HepG2 (cell line): ENCODE results near the gene SPART. TPM values are rescaled to one million over a fixed set of nuclear protein-coding genes. Genes with fewer than 3 reads are reported as not detected.
A peak's percentile ranks its signal among the peaks of the same experiment; 100 is the strongest.

Experiments
- ATAC-seq: fragments of 200-7000 bp; cut with Tn5 transposase; 3 replicates; pipeline ENCODE4 v1.9.1; 2020; ENCODE audit warnings: mild to moderate bottlenecking, moderate library complexity
- BruUV-seq: library from RNA; stranded (reverse); fragments of 400-500 nt; replicated peaks from 2 replicates; lab custom pipeline; 2021; lab: Mats Ljungman, UMichigan
- CTCF ChIA-PET: fragments of 300-600 bp; formaldehyde crosslinking; extraction: SDS; loops from one replicate; lab custom pipeline; 2021; ENCODE audit warnings: low total read pairs, inconsistent platforms, low intra/inter-chr PET ratio; lab: Yijun Ruan, JAX
- POLR2A ChIA-PET: fragments of 350-600 bp; sonication (Branson Sonifier 250); formaldehyde crosslinking; loops from one replicate; lab custom pipeline; 2020; ENCODE audit warnings: antibody characterized with exemption, inconsistent platforms; lab: Yijun Ruan, JAX
- DNase-seq: peaks from one replicate; pipeline ENCODE4 v3.0.0-alpha.2; 2015; ENCODE audit warnings: low spot score
- FAIRE-seq: peaks from 3 replicates; lab custom pipeline; 2011; peaks lifted over from hg19 to GRCh38; lab: Jason Lieb, UNC
- H2AFZ ChIP-seq: one replicate; pipeline ENCODE4 v1.6.1; 2011; ENCODE audit warnings: low read length, inconsistent platforms
- H3K27ac ChIP-seq: fragments of 300-600 bp; 3 replicates; pipeline ENCODE4 v1.8.0; 2011; ENCODE audit warnings: mixed run types, mild to moderate bottlenecking, mixed read lengths, low read length, inconsistent platforms; ENCODE audit not compliant: insufficient read depth; ENCODE audit errors: extremely low read length
- H3K27me3 ChIP-seq, 2 experiments: fragments of 200-600 bp in 1 of 2; 2 replicates in 1 of 2; 3 replicates in 1 of 2; pipeline versions ENCODE4 v1.6.0 to v1.8.0; 2011; ENCODE audit warnings: low read length in 2 of 2, mild to moderate bottlenecking in 2 of 2, moderate library complexity in 2 of 2, inconsistent platforms in 1 of 2; ENCODE audit not compliant: insufficient read depth in 2 of 2, control insufficient read depth in 1 of 2
- H3K36me3 ChIP-seq, 2 experiments: fragments of 200-600 bp in 1 of 2; replicated peaks in 1 of 2; 2 replicates in 1 of 2; 3 replicates in 1 of 2; pipeline versions ENCODE4 v1.5.1 to v1.8.0; 2011; ENCODE audit warnings: low read length in 2 of 2, inconsistent platforms in 1 of 2; ENCODE audit not compliant: insufficient read depth in 2 of 2, control insufficient read depth in 1 of 2
- H3K4me1 ChIP-seq: 2 replicates; pipeline ENCODE4 v1.5.1; 2012; ENCODE audit warnings: low read length, inconsistent platforms; ENCODE audit not compliant: insufficient read depth
- H3K4me2 ChIP-seq: 2 replicates; pipeline ENCODE4 v1.6.0; 2011; ENCODE audit warnings: low read depth, low read length, inconsistent platforms
- H3K4me3 ChIP-seq, 3 experiments: fragments of 200-600 bp in 1 of 3; sonication (generic), shearing (Covaris generic) in 1 of 3; replicated peaks in 1 of 3; 2 replicates each; pipeline ENCODE4 v1.5.1; 2011 to 2016; ENCODE audit warnings: low read length in 3 of 3, inconsistent platforms in 2 of 3, low read depth in 2 of 3, mild to moderate bottlenecking in 2 of 3, control low read depth in 1 of 3, mixed read lengths in 1 of 3; ENCODE audit not compliant: insufficient read depth in 1 of 3
- H3K79me2 ChIP-seq: one replicate; pipeline ENCODE4 v1.6.1; 2011; ENCODE audit warnings: low read length, inconsistent platforms; ENCODE audit not compliant: insufficient read depth
- H3K9ac ChIP-seq: 2 replicates; pipeline ENCODE4 v1.6.0; 2011; ENCODE audit warnings: mild to moderate bottlenecking, low read depth, low read length, inconsistent platforms; ENCODE audit not compliant: insufficient read depth
- H3K9me3 ChIP-seq: 2 replicates; pipeline ENCODE4 v1.5.1; 2012; ENCODE audit warnings: mild to moderate bottlenecking, low read length
- H4K20me1 ChIP-seq: 2 replicates; pipeline ENCODE4 v1.6.0; 2011; ENCODE audit warnings: inconsistent platforms, mild to moderate bottlenecking, low read length, moderate library complexity; ENCODE audit not compliant: insufficient read depth
- ADNP ChIP-seq: sonication (generic); formaldehyde crosslinking; IDR thresholded peaks from 2 replicates; pipeline ENCODE4 v1.4.0; 2020; ENCODE audit warnings: missing genetic modification reagents
- FOSL2 ChIP-seq: sonication (generic); formaldehyde crosslinking; IDR thresholded peaks from 2 replicates; pipeline ENCODE4 v1.4.0; 2020; ENCODE audit warnings: missing genetic modification reagents
- POGZ ChIP-seq: sonication (generic); formaldehyde crosslinking; IDR thresholded peaks from 2 replicates; pipeline ENCODE4 v1.4.0; 2020; ENCODE audit warnings: mild to moderate bottlenecking, missing genetic modification reagents
- RNF2 ChIP-seq: fragments of 450-650 bp; conservative IDR thresholded peaks from 2 replicates; pipeline ENCODE4 v1.6.1; 2016; ENCODE audit warnings: low read depth
- ZNF792 ChIP-seq: IDR thresholded peaks from 2 replicates; pipeline ENCODE4 v1.6.1; 2016
- WGBS: methylation state at CpG from one replicate; pipeline ENCODE4 v1.1.6; 2017; ENCODE audit warnings: low lambda C conversion rate; 5-methylcytosine and 5-hydroxymethylcytosine counted together
- in situ Hi-C: cut with HindIII; loops from 2 replicates; pipeline ENCODE4 v1.10.0; 2017; ENCODE audit warnings: low pct_unique_long_range_greater_than_20kb; ENCODE audit not compliant: extremely low pct_ligation_motif_present
- intact Hi-C: fragments of 100-400 bp; cut with micrococcal nuclease; formaldehyde crosslinking; loops from one replicate; pipeline ENCODE4 v1.10.0; 2022; ENCODE audit not compliant: unreplicated experiment
- polyA plus RNA-seq, 8 experiments: library from polyadenylated mRNA; depleted of rRNA in 3 of 8; stranded (reverse) in 7 of 8; unstranded in 1 of 8; fragments of >200 nt; fragmentation: Illumina TruSeq in 4 of 8; extraction: Trizol in 4 of 8; gene quantifications; 2 replicates each; pipeline versions ENCODE4 v1.2.1 to v1.2.3, GENCODE V29; 2011 to 2016; ENCODE audit warnings: low read depth in 4 of 8, missing spikeins in 1 of 8, mixed read lengths in 1 of 8; ENCODE audit not compliant: insufficient read depth in 1 of 8
- total RNA-seq, 5 experiments: library from RNA; depleted of rRNA; stranded (reverse); fragments of >200 nt; fragmentation: Illumina TruSeq; extraction: Trizol; gene quantifications; 2 replicates each; pipeline ENCODE4 v1.2.3, GENCODE V29; 2016; ENCODE audit warnings: low read depth in 1 of 5
- TF ChIP-seq, protein P1 (sequence below): sonication (generic); formaldehyde crosslinking; IDR thresholded peaks from 2 replicates; pipeline ENCODE4 v1.4.0; 2020; ENCODE audit warnings: mild to moderate bottlenecking, missing genetic modification reagents, borderline replicate concordance

Gene SPART
- total and polyA plus RNA-seq, 2 of the 13 experiments (the other 11 are each of a cell fraction or from before 2014, with no cell fraction given) = 8.9 to 28.8 TPM

DNA sequence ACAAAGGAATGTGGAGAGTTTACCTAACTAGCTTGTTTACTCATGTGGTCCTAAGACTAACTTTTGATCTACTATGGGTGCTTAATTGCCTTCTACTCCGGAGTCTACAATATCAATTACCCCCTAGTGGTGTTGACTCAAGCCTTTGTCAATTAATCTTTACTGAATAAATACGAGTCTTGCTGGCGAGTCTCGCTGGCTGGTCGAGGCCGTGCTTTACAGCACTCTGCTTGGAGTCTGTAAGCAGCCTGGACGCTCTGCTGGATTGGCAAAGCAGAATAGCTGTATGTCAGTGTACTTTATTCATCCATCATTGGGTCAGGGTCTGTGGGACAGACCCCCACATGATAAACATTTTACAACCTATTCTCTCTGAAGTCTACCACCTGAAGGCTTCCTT, 9.9 kb upstream of the SPART start (continued):
- TF ChIP-seq ADNP (no peak), ZNF792 (no peak), POGZ (CRISPR knock-in tag) (no peak)
- TF ChIP-seq, protein P1, sequence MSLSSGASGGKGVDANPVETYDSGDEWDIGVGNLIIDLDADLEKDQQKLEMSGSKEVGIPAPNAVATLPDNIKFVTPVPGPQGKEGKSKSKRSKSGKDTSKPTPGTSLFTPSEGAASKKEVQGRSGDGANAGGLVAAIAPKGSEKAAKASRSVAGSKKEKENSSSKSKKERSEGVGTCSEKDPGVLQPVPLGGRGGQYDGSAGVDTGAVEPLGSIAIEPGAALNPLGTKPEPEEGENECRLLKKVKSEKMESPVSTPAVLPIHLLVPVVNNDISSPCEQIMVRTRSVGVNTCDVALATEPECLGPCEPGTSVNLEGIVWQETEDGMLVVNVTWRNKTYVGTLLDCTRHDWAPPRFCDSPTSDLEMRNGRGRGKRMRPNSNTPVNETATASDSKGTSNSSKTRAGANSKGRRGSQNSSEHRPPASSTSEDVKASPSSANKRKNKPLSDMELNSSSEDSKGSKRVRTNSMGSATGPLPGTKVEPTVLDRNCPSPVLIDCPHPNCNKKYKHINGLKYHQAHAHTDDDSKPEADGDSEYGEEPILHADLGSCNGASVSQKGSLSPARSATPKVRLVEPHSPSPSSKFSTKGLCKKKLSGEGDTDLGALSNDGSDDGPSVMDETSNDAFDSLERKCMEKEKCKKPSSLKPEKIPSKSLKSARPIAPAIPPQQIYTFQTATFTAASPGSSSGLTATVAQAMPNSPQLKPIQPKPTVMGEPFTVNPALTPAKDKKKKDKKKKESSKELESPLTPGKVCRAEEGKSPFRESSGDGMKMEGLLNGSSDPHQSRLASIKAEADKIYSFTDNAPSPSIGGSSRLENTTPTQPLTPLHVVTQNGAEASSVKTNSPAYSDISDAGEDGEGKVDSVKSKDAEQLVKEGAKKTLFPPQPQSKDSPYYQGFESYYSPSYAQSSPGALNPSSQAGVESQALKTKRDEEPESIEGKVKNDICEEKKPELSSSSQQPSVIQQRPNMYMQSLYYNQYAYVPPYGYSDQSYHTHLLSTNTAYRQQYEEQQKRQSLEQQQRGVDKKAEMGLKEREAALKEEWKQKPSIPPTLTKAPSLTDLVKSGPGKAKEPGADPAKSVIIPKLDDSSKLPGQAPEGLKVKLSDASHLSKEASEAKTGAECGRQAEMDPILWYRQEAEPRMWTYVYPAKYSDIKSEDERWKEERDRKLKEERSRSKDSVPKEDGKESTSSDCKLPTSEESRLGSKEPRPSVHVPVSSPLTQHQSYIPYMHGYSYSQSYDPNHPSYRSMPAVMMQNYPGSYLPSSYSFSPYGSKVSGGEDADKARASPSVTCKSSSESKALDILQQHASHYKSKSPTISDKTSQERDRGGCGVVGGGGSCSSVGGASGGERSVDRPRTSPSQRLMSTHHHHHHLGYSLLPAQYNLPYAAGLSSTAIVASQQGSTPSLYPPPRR (CRISPR knock-in tag) = 0 out of 2 replicates have a peak, but pooled peaks have one; percentile 23

DNA sequence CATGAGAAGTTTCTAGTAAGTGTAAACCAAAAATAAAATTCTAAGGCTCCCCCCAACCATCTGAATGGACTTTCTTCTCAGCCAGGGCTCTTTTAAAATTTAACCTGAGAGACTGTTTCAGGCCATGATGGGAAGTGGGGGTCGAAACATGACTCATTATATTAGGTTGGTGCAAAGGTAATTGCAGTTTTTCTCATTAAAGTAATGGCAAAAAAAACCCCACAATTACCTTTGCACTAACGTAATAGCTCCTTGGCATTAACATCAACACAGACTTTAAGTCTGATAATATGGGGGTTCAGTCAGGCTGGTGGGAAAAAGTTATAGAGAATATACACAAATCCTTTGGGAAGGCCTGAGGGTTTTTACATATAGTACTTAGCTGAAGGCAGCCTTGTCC, 9.4 kb upstream of the SPART start:
- in situ Hi-C loops (no loop called here), intact Hi-C loops (no loop called here)
- Histone ChIP-seq H2AFZ (no peak overlapping the region), H3K4me2 (peak overlapping the region; percentile 28), H3K36me3 (no peaks in the 10 kb centered on the region), H3K9ac (no peak overlapping the region), H3K9me3 (no peaks in the 10 kb centered on the region), H3K4me3 (no peak overlapping the region)
- CTCF ChIA-PET = no interaction called here
- TF ChIP-seq RNF2 (no peak), FOSL2 (CRISPR knock-in tag) (0 out of 2 replicates have a peak, but pooled peaks have one; percentile 15)
- TF ChIP-seq, all 625 proteins: peak for 1
- no peak for FAIRE-seq
- Histone ChIP-seq H4K20me1 (no peaks in the 10 kb centered on the region), H3K27me3 (no peaks in the 10 kb centered on the region), H3K4me1 (peaks cover 31% of the 10 kb centered on the region), H3K27ac (peak overlapping the region; percentile 8), H3K79me2 (no peaks in the 10 kb centered on the region)
- WGBS = 9% methylated on average over 2 of the region's 2 CpGs
- peak; percentile 39 for ATAC-seq
- no TSS peak for BruUV-seq
- POLR2A ChIA-PET = interaction anchor here (1.7 kb wide), 1 partner anchor 9 kb away, joined by 4 read pairs; no protein-coding TSS in a partner anchor
- DNase-seq = no peak
